Islet precursor cell (in vitro differentiated cells): Measurements from ENCODE around the gene FPR2.
A peak's percentile ranks its signal among the peaks of the same experiment; 100 is the strongest.
"Not testable (repeated sequence)": the region's sequence is repeated elsewhere in the genome, so short reads cannot be mapped to it uniquely, and the experiment has no call there.

ENCODE experiments used
- DNase-seq: peaks from one replicate; pipeline ENCODE4 v3.0.0-alpha.2; 2018

The FPR2 gene

GRCh38 chr19:51784922-51785690 lies 24.1 kb downstream of the FPR2 start:
- DNase-seq, result no peak

- no peak for DNase-seq
These were observed 25.9 kb downstream of the FPR2 start for GRCh38 chr19:51786646-51787494.

- no peak for DNase-seq
These were observed 27.0 kb downstream of the FPR2 start for GRCh38 chr19:51788029-51788428.

- DNase-seq, result no peak
These were observed 28.2 kb downstream of the FPR2 start for GRCh38 chr19:51789061-51789795.

- no peak for DNase-seq
These were observed 32.0 kb downstream of the FPR2 start for GRCh38 chr19:51792932-51793331.

GRCh38 chr19:51793994-51794393 lies 33.0 kb downstream of the FPR2 start:
- no peak for DNase-seq

- DNase-seq, result no peak
These were observed 34.0 kb downstream of the FPR2 start, which contains the start of gene FPR3 for GRCh38 chr19:51794885-51795490. TSS of gene FPR3 (plus strand) at chr19:51795157. CDS start at chr19:51823749, 28,592 bp downstream.

- DNase-seq, result no peak
These were observed 35.3 kb downstream of the FPR2 start for GRCh38 chr19:51796195-51796679.

- DNase-seq, result no peak
These were observed 36.5 kb downstream of the FPR2 start for GRCh38 chr19:51797480-51797879.

- no peak for DNase-seq
These were observed 37.1 kb downstream of the FPR2 start for GRCh38 chr19:51798062-51798461.

GRCh38 chr19:51799034-51799773 lies 38.2 kb downstream of the FPR2 start:
- DNase-seq, result no peak

GRCh38 chr19:51799774-51800472 lies 38.9 kb downstream of the FPR2 start:
- no peak for DNase-seq

GRCh38 chr19:51800473-51801244 lies 39.7 kb downstream of the FPR2 start:
- DNase-seq, result no peak

- DNase-seq, result no peak
These were observed 41.8 kb downstream of the FPR2 start for GRCh38 chr19:51802775-51803174.

- no peak for DNase-seq
These were observed 42.5 kb downstream of the FPR2 start for GRCh38 chr19:51803519-51803918.

GRCh38 chr19:51803967-51804366 lies 43.0 kb downstream of the FPR2 start:
- no peak for DNase-seq

GRCh38 chr19:51804789-51805188 lies 43.8 kb downstream of the FPR2 start:
- DNase-seq, result not testable (repeated sequence)

- DNase-seq, result not testable (repeated sequence)
These were observed 44.4 kb downstream of the FPR2 start for GRCh38 chr19:51805396-51805795.

GRCh38 chr19:51806571-51806970 lies 45.6 kb downstream of the FPR2 start:
- not testable (repeated sequence) for DNase-seq

- peak; percentile 67 for DNase-seq
These were observed 46.2 kb downstream of the FPR2 start for GRCh38 chr19:51807111-51807701.
